Neutrophil (primary cell): ENCODE measurements around the gene FARSB.

Experiments
- H3K27ac ChIP-seq: fragments of 200-600 bp; sonication (generic); 2 replicates; pipeline ENCODE4 v1.5.1; 2016; ENCODE audit warnings: mild to moderate bottlenecking, moderate library complexity
- H3K27me3 ChIP-seq: fragments of 200-600 bp; sonication (generic); 2 replicates; pipeline ENCODE4 v1.6.0; 2016; ENCODE audit warnings: mild to moderate bottlenecking
- H3K36me3 ChIP-seq: fragments of 200-600 bp; sonication (generic); 2 replicates; pipeline ENCODE4 v1.5.1; 2017
- H3K4me1 ChIP-seq, 2 experiments: fragments of 200-600 bp in 1 of 2; sonication (generic) in 1 of 2; 1 replicate in 1 of 2; 2 replicates in 1 of 2; pipeline versions ENCODE4 v1.5.1 to v1.6.1; 2013 to 2016; ENCODE audit warnings: low read depth in 1 of 2, low read length in 1 of 2, mild to moderate bottlenecking in 1 of 2, moderate library complexity in 1 of 2; ENCODE audit not compliant: control insufficient read depth in 1 of 2, insufficient read depth in 1 of 2
- H3K4me3 ChIP-seq, 2 experiments: fragments of 200-600 bp in 1 of 2; sonication (generic) in 1 of 2; 1 replicate in 1 of 2; 2 replicates in 1 of 2; pipeline ENCODE4 v1.5.1; 2013 to 2016; ENCODE audit warnings: low read depth in 1 of 2, low read length in 1 of 2, mild to moderate bottlenecking in 1 of 2, moderate library complexity in 1 of 2
- H3K9me3 ChIP-seq: fragments of 200-600 bp; sonication (generic); 2 replicates; pipeline ENCODE4 v1.5.1; 2016
- CTCF ChIP-seq: fragments of 200-600 bp; sonication (generic); IDR thresholded peaks from 2 replicates; pipeline ENCODE4 v1.5.1; 2016; ENCODE audit warnings: antibody characterized with exemption

The FARSB gene

GRCh38 chr2:222521099-222521498 lies 134.8 kb downstream of the FARSB start:
- Histone ChIP-seq H3K36me3 (no peaks in the 10 kb centered on the region), H3K4me3 (no peak overlapping the region), H3K27ac (no peak overlapping the region), H3K27me3 (no peaks in the 10 kb centered on the region), H3K9me3 (no peaks in the 10 kb centered on the region), H3K4me1 (peaks cover 4 to 7% of the 10 kb centered on the region in 2 experiments)
- TF ChIP-seq CTCF: no peak
